ENCODE results near the gene WLS. TPM values are rescaled to one million over a fixed set of nuclear protein-coding genes. Genes with fewer than 3 reads are reported as not detected.

The WLS gene
- total RNA-seq, 2 experiments from 2014 or later, result not detected

GRCh38 chr1:68087184-68087583 lies 145.1 kb downstream of the WLS start:
- H3K4me3 Mint-ChIP-seq, result no peak overlapping the region
- no peaks in the 10 kb centered on the region for H3K9me3 Mint-ChIP-seq
- no peaks in the 10 kb centered on the region for H3K4me1 Mint-ChIP-seq
- H3K27me3 Mint-ChIP-seq, result peaks cover 3% of the 10 kb centered on the region
- ChIA-PET POLR2A (interaction anchor here (0.6 kb wide), 1 partner anchor 91 kb away, joined by 3 read pairs; no protein-coding TSS in a partner anchor), CTCF (no interaction called here)
- H3K27ac Mint-ChIP-seq, result no peak overlapping the region
- H3K36me3 Mint-ChIP-seq (ENCODE audit: low read depth), result no peaks in the 10 kb centered on the region
- DNase-seq, result no peak

- no peak for DNase-seq
- CTCF ChIA-PET, result no interaction called here
- Mint-ChIP-seq H3K27ac (no peak overlapping the region), H3K27me3 (peaks cover 3% of the 10 kb centered on the region), H3K4me3 (no peak overlapping the region), H3K36me3 (ENCODE audit: low read depth) (no peaks in the 10 kb centered on the region), H3K4me1 (no peaks in the 10 kb centered on the region), H3K9me3 (no peaks in the 10 kb centered on the region)
- POLR2A ChIA-PET, result no interaction called here
These were observed 146.6 kb downstream of the WLS start for GRCh38 chr1:68085752-68086151.

- H3K36me3 Mint-ChIP-seq (ENCODE audit: low read depth), result no peaks in the 10 kb centered on the region
- no peaks in the 10 kb centered on the region for H3K27me3 Mint-ChIP-seq
- ChIA-PET POLR2A (no interaction called here), CTCF (no interaction called here)
- H3K4me1 Mint-ChIP-seq, result no peaks in the 10 kb centered on the region
- H3K9me3 Mint-ChIP-seq, result no peaks in the 10 kb centered on the region
- no peak overlapping the region for H3K27ac Mint-ChIP-seq
- no peak overlapping the region for H3K4me3 Mint-ChIP-seq
- no peak for DNase-seq
These were observed 148.6 kb downstream of the WLS start for GRCh38 chr1:68083686-68084085.

GRCh38 chr1:68081775-68082283 lies 150.5 kb downstream of the WLS start:
- no peak overlapping the region for H3K27ac Mint-ChIP-seq
- no peak overlapping the region for H3K4me3 Mint-ChIP-seq
- no peaks in the 10 kb centered on the region for H3K4me1 Mint-ChIP-seq
- no peaks in the 10 kb centered on the region for H3K27me3 Mint-ChIP-seq
- ChIA-PET CTCF (interaction anchor here (0.9 kb wide), 1 partner anchor 74 kb away, joined by 3 read pairs; no protein-coding TSS in a partner anchor), POLR2A (no interaction called here)
- H3K9me3 Mint-ChIP-seq, result no peaks in the 10 kb centered on the region
- H3K36me3 Mint-ChIP-seq (ENCODE audit: low read depth), result no peaks in the 10 kb centered on the region
- DNase-seq, result no peak

GRCh38 chr1:68078647-68079046 lies 153.7 kb downstream of the WLS start:
- no peak overlapping the region for H3K27ac Mint-ChIP-seq
- no peaks in the 10 kb centered on the region for H3K36me3 Mint-ChIP-seq (ENCODE audit: low read depth)
- no peaks in the 10 kb centered on the region for H3K9me3 Mint-ChIP-seq
- ChIA-PET CTCF (no interaction called here), POLR2A (no interaction called here)
- no peak overlapping the region for H3K4me3 Mint-ChIP-seq
- no peaks in the 10 kb centered on the region for H3K27me3 Mint-ChIP-seq
- no peaks in the 10 kb centered on the region for H3K4me1 Mint-ChIP-seq
- DNase-seq, result no peak

Small RNA genes within 50 kb of the gene (microRNA-seq; reads per million reads assigned to microRNA genes)
- not detected for gene MIR1262 (ENCODE audit: borderline microRNAs expressed, borderline replicate concordance)

Other genes starting within 250 kb of the WLS start
- not detected for gene DIRAS3, start 181.9 kb downstream of the WLS start, total RNA-seq
- gene RPE65, start 217.4 kb upstream of the WLS start, total RNA-seq, result not detected